Activated T-helper 1 cell treated with anti-CD3 and anti-CD28 coated beads, Interleukin-12 subunit alpha, Interleukin-12 subunit beta, Interleukin-2, Interleukin-4 antibody, amounts not matched to agents 30 ng/mL and 10 ng/mL and 1 ng/mL, durations not matched to agents 14 hours and 24 hours and 36 hours (primary cell): ENCODE measurements around the gene SCYGR1. TPM values are rescaled to one million over a fixed set of nuclear protein-coding genes. Genes with fewer than 3 reads are reported as not detected.
"Not testable (repeated sequence)": the region's sequence is repeated elsewhere in the genome, so short reads cannot be mapped to it uniquely, and the experiment has no call there.

ENCODE experiments used
- DNase-seq: peaks from one replicate; pipeline ENCODE4 v3.0.0; 2021; ENCODE audit warnings: low spot score
- H3K27ac Mint-ChIP-seq: one replicate; pipeline ENCODE4 v1.8.0; 2021; ENCODE audit warnings: mild to moderate bottlenecking, mixed read lengths
- H3K27me3 Mint-ChIP-seq: one replicate; pipeline ENCODE4 v1.8.0; 2022; ENCODE audit warnings: mild to moderate bottlenecking, moderate library complexity, mixed read lengths; ENCODE audit not compliant: insufficient read depth
- H3K36me3 Mint-ChIP-seq: one replicate; pipeline ENCODE4 v1.8.0; 2021; ENCODE audit warnings: low read depth, mixed read lengths
- H3K4me1 Mint-ChIP-seq: one replicate; pipeline ENCODE4 v1.8.0; 2021; ENCODE audit warnings: low read depth, mixed read lengths
- H3K4me3 Mint-ChIP-seq: one replicate; pipeline ENCODE4 v1.8.0; 2021; ENCODE audit warnings: mild to moderate bottlenecking, moderate library complexity, mixed read lengths
- H3K9me3 Mint-ChIP-seq: one replicate; pipeline ENCODE4 v1.8.0; 2021; ENCODE audit warnings: mixed read lengths
- intact Hi-C: fragments of 100-400 bp; cut with micrococcal nuclease; formaldehyde crosslinking; loops from one replicate; pipeline ENCODE4 v1.15.1; 2024
- total RNA-seq: library from RNA; stranded (reverse); gene quantifications from 2 replicates; pipeline ENCODE4 v1.2.3, GENCODE V29; 2022

Gene SCYGR1
- total RNA-seq = not detected in 2 replicates

- H3K27ac Mint-ChIP-seq, DNase-seq, intact Hi-C loops, H3K4me1 Mint-ChIP-seq, H3K27me3 Mint-ChIP-seq, H3K9me3 Mint-ChIP-seq, H3K36me3 Mint-ChIP-seq, H3K4me3 Mint-ChIP-seq: not testable (repeated sequence)
These were observed at the start of gene SCYGR1 for GRCh38 chr2:227387583-227387982. SCYGR1 (minus strand) TSS chr2:227387949; CDS start chr2:227387949, 0 bp downstream.

- Mint-ChIP-seq H3K4me1 (no peaks in the 10 kb centered on the region), H3K27me3 (peaks cover 2% of the 10 kb centered on the region), H3K27ac (peak overlapping the region; percentile 58), H3K9me3 (peaks cover 30% of the 10 kb centered on the region), H3K36me3 (no peaks in the 10 kb centered on the region), H3K4me3 (no peak overlapping the region)
- intact Hi-C loops = no loop called here
- DNase-seq = no peak
These were observed 48.9 kb upstream of the SCYGR1 start for GRCh38 chr2:227436436-227437174.

- Mint-ChIP-seq H3K27ac (no peak overlapping the region), H3K27me3 (peaks cover 2% of the 10 kb centered on the region), H3K4me3 (no peak overlapping the region), H3K9me3 (peaks cover 33% of the 10 kb centered on the region), H3K4me1 (peaks cover 7% of the 10 kb centered on the region), H3K36me3 (peaks cover 2% of the 10 kb centered on the region)
- no peak for DNase-seq
- intact Hi-C loops = no loop called here
These were observed 45.4 kb upstream of the SCYGR1 start for GRCh38 chr2:227433171-227433570.

GRCh38 chr2:227430639-227431038 lies 42.9 kb upstream of the SCYGR1 start:
- Mint-ChIP-seq H3K36me3 (peaks cover 2% of the 10 kb centered on the region), H3K9me3 (peaks cover 30% of the 10 kb centered on the region), H3K27me3 (no peaks in the 10 kb centered on the region), H3K27ac (no peak overlapping the region), H3K4me3 (no peak overlapping the region), H3K4me1 (peaks cover 7% of the 10 kb centered on the region)
- no peak for DNase-seq
- intact Hi-C loops = loop anchor here (2.0 kb wide), 1 partner anchor 30 kb away; no protein-coding TSS in a partner anchor

- Mint-ChIP-seq H3K27ac (no peak overlapping the region), H3K9me3 (peaks cover 21% of the 10 kb centered on the region), H3K4me1 (peaks cover 7% of the 10 kb centered on the region), H3K4me3 (no peak overlapping the region), H3K27me3 (no peaks in the 10 kb centered on the region), H3K36me3 (peaks cover 2% of the 10 kb centered on the region)
- intact Hi-C loops = no loop called here
- DNase-seq = no peak
These were observed 41.1 kb upstream of the SCYGR1 start for GRCh38 chr2:227428731-227429285.

- Mint-ChIP-seq H3K36me3 (no peaks in the 10 kb centered on the region), H3K9me3 (peaks cover 7% of the 10 kb centered on the region), H3K27me3 (peaks cover 3% of the 10 kb centered on the region), H3K4me1 (peaks cover 5% of the 10 kb centered on the region), H3K4me3 (no peak overlapping the region), H3K27ac (no peak overlapping the region)
- no peak for DNase-seq
- intact Hi-C loops = no loop called here
These were observed 36.1 kb upstream of the SCYGR1 start for GRCh38 chr2:227423656-227424499.

- DNase-seq = no peak
- Mint-ChIP-seq H3K27ac (no peak overlapping the region), H3K27me3 (peaks cover 3% of the 10 kb centered on the region), H3K9me3 (peaks cover 7% of the 10 kb centered on the region), H3K4me1 (peaks cover 24% of the 10 kb centered on the region), H3K4me3 (no peak overlapping the region), H3K36me3 (no peaks in the 10 kb centered on the region)
- intact Hi-C loops = no loop called here
These were observed 32.6 kb upstream of the SCYGR1 start for GRCh38 chr2:227420087-227421052.

GRCh38 chr2:227416701-227417100 lies 29.0 kb upstream of the SCYGR1 start:
- H3K4me1 Mint-ChIP-seq = peaks cover 54% of the 10 kb centered on the region
- H3K27ac Mint-ChIP-seq = peak overlapping the region; percentile 16
- H3K36me3 Mint-ChIP-seq = peaks cover 7% of the 10 kb centered on the region
- no peak for DNase-seq
- intact Hi-C loops = loop anchor here (10.0 kb wide), 1 partner anchor 238 kb away; no protein-coding TSS in a partner anchor
- H3K27me3 Mint-ChIP-seq = no peaks in the 10 kb centered on the region
- H3K4me3 Mint-ChIP-seq = no peak overlapping the region
- H3K9me3 Mint-ChIP-seq = peaks cover 13% of the 10 kb centered on the region

GRCh38 chr2:227415538-227416424 lies 28.0 kb upstream of the SCYGR1 start:
- Mint-ChIP-seq H3K27ac (peak overlapping the region; percentile 63), H3K36me3 (peaks cover 7% of the 10 kb centered on the region), H3K4me1 (peaks cover 63% of the 10 kb centered on the region), H3K27me3 (no peaks in the 10 kb centered on the region), H3K9me3 (peaks cover 13% of the 10 kb centered on the region), H3K4me3 (peak overlapping the region; percentile 37)
- intact Hi-C loops = loop anchor here (10.0 kb wide), 1 partner anchor 239 kb away; no protein-coding TSS in a partner anchor
- DNase-seq = no peak

- intact Hi-C loops = loop anchor here (10.0 kb wide), 1 partner anchor 240 kb away; no protein-coding TSS in a partner anchor
- H3K36me3 Mint-ChIP-seq = peaks cover 7% of the 10 kb centered on the region
- H3K4me3 Mint-ChIP-seq = no peak overlapping the region
- H3K9me3 Mint-ChIP-seq = peaks cover 6% of the 10 kb centered on the region
- peaks cover 66% of the 10 kb centered on the region for H3K4me1 Mint-ChIP-seq
- DNase-seq = no peak
- no peak overlapping the region for H3K27ac Mint-ChIP-seq
- H3K27me3 Mint-ChIP-seq = no peaks in the 10 kb centered on the region
These were observed 27.1 kb upstream of the SCYGR1 start for GRCh38 chr2:227414846-227415245.

- H3K27me3 Mint-ChIP-seq = no peaks in the 10 kb centered on the region
- no peak for DNase-seq
- H3K27ac Mint-ChIP-seq = peak overlapping the region; percentile 83
- H3K4me1 Mint-ChIP-seq = peaks cover 66% of the 10 kb centered on the region
- peaks cover 7% of the 10 kb centered on the region for H3K36me3 Mint-ChIP-seq
- H3K4me3 Mint-ChIP-seq = peak overlapping the region; percentile 30
- peaks cover 6% of the 10 kb centered on the region for H3K9me3 Mint-ChIP-seq
- intact Hi-C loops = loop anchor here (10.0 kb wide), 1 partner anchor 241 kb away; no protein-coding TSS in a partner anchor
These were observed 25.6 kb upstream of the SCYGR1 start for GRCh38 chr2:227413371-227413770.
